HG03571 (cell line): ENCODE results near the gene SH3BP2.

Experiments used
- ATAC-seq: cut with Tn5 transposase; IDR thresholded peaks from one replicate; pipeline ENCODE4 v1.9.1; 2021; ENCODE audit not compliant: unreplicated experiment

SH3BP2 gene

GRCh38 chr4:2871466-2871865, 78.6 kb downstream of the SH3BP2 start:
- ATAC-seq = no peak

- no peak for ATAC-seq
These were observed 79.0 kb downstream of the SH3BP2 start for GRCh38 chr4:2871911-2872310.

- no peak for ATAC-seq
These were observed 80.4 kb downstream of the SH3BP2 start for GRCh38 chr4:2873329-2873728.

GRCh38 chr4:2874861-2875260, 82.0 kb downstream of the SH3BP2 start:
- no peak for ATAC-seq

GRCh38 chr4:2875556-2875955, 82.7 kb downstream of the SH3BP2 start:
- no peak for ATAC-seq

DNA sequence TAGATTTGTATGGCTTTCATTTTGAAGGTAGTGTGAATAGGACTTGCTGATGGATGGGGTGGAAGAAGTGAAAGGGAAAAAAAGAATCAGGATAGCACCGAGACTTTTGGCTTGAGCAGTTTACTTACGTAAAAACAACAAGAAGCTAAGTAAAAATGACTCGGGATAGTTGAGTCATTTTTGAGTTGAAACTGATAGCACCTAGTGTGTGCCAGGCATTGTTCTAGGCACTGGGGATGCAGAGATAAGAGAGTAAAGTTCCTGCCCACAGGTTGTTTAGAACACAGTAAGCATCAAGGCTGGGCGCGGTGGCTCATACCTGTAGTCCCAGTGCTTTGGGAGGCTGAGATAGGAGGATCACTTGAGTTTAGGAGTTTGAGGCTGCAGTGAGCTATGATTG, 85.5 kb downstream of the SH3BP2 start:
- ATAC-seq = no peak

DNA sequence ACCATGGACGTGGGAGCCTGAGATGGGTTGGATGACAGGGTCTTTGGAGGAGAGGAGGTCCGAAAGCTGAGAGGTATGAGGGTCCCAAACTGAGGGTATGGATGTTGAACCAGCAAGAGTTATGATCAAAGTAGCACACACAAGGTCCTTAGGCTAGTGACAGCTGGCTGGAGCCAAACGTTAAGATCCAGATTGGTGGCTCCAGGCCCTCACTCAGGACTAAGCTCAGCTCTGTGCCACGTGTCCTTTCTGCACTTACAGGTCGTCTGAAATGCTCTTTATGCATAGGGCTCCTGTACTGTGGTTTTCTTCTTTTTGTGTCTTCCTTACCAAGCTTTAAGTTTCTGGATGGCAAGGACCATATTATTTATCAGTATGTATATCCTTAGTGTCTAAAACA, 86.1 kb downstream of the SH3BP2 start:
- no peak for ATAC-seq

DNA sequence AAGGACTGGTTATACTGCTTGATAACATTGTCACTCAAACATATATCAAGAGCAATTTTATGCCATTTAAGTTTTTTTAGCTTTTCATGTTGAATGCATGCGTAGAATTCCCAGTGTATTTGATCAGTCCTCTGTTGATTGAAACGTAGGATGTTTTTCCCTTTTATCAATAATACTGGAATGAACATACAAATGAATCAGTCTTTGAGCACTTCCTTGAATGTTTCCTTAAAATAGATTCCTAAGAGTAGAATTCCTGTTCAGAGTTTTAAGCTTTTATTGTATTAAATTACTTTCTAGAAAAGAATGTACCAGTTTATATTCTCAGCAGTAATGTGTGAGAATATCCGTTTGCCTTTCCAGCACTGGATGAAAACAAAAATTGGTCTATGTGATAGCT, 88.5 kb downstream of the SH3BP2 start:
- ATAC-seq = no peak

- no peak for ATAC-seq
These were observed 89.5 kb downstream of the SH3BP2 start for GRCh38 chr4:2882341-2882740.

- ATAC-seq = no peak
These were observed 93.3 kb downstream of the SH3BP2 start for GRCh38 chr4:2886161-2886560.

GRCh38 chr4:2886622-2887021, 93.7 kb downstream of the SH3BP2 start:
- ATAC-seq = no peak

GRCh38 chr4:2887343-2887742, 94.5 kb downstream of the SH3BP2 start:
- no peak for ATAC-seq

DNA sequence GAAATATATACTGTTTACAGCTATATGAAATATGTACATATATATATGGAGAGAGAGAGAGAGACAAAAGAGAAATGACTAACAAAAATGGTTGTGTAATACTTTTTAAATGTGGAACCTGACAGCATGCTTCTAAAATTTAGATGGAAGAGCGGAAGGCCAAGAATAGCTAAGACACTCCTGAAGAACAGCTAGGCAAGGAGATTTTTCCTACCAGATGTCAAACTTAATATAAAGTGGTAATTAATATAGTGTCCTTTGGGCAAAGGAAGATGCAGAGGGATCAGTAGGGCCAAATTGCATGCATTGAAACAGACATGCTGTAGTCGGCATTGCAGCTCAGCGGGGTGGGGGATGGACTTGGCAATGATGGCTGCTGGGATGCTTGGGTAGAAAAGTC, 96.0 kb downstream of the SH3BP2 start:
- ATAC-seq = no peak
